ENCODE results near the gene PIK3C3.

The PIK3C3 gene

GRCh38 chr18:41954827-41955613 lies at the start of gene PIK3C3:
Gene PIK3C3, plus strand, starts transcription at chr18:41955234. Its CDS starts 58 bp downstream, at chr18:41955292.
- DNase-seq (ENCODE audit: low read depth): peak; percentile 97

GRCh38 chr18:41905786-41906527 lies 49.1 kb upstream of the PIK3C3 start:
- no peak for DNase-seq (ENCODE audit: low read depth)

DNA sequence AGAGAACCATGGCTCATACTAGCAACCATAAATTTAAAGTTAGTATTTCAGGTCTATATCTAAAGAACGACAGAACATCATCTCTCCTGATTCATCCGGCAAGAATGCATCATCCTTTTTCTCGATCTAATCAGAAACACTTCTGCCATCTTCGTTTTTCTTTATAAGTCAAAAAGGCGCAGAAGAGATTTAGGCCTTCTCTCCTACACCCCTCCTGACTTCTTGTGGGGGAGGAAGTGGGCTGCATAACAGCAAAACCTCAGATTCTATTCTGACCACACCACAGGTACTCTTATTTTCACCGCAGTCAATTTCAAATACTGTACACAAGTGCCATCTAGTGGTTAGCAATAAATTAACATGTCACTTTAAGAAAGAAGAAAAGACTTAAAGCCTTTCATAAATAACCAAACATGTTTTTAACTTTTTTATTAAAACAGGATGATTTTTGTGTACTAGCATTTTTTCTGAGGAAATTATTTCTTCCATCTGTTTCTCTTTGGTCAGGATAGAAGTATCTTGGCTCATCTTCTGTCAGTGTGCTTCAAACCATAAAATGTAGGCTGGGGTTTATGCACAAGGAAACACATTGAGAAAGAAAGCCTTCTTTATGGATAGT lies 48.4 kb upstream of the PIK3C3 start:
- DNase-seq (ENCODE audit: low read depth): no peak

- no peak for DNase-seq (ENCODE audit: low read depth)
These were observed 37.9 kb upstream of the PIK3C3 start for GRCh38 chr18:41917181-41917580.

DNA sequence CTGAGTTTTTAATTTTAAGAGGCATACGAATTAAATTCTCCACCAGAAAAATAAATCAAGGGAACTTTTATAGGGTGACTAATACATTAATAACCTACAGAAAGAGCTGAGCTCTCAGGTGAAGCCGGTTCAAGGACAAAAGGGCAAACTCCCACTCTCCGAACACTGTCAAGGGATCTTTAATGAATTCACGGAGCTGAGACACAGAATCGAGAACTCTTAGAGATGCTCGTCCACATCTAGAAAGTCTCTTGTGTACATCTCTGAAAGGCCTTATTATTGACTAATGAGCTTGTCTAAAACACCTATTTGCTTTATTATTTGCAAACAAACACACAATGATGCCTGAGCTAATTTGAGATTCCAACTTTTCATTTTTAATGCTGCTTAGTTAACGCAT lies 33.3 kb upstream of the PIK3C3 start:
- DNase-seq (ENCODE audit: low read depth): no peak

- DNase-seq (ENCODE audit: low read depth): no peak
These were observed 32.9 kb upstream of the PIK3C3 start for GRCh38 chr18:41922176-41922575.

DNA sequence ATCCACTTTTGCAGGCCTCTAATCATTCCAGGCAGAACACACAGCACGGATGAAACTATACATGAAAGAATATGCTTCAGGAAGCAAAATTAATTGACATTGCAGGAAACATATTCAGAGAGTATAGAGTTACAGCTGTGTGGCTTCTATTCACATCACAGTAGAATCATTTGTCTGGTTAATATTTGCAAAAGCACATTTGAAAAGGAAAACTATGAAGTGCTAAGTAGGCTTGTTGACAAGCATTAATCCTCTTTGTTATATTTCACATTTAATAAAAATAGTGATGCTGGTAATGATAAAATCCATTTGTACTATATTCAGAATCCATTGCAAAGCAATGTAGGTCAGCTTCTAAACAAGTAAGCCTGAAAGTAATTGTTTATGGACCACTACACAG lies 32.2 kb upstream of the PIK3C3 start:
- no peak for DNase-seq (ENCODE audit: low read depth)

GRCh38 chr18:41923446-41923845 lies 31.6 kb upstream of the PIK3C3 start:
- DNase-seq (ENCODE audit: low read depth): no peak

DNA sequence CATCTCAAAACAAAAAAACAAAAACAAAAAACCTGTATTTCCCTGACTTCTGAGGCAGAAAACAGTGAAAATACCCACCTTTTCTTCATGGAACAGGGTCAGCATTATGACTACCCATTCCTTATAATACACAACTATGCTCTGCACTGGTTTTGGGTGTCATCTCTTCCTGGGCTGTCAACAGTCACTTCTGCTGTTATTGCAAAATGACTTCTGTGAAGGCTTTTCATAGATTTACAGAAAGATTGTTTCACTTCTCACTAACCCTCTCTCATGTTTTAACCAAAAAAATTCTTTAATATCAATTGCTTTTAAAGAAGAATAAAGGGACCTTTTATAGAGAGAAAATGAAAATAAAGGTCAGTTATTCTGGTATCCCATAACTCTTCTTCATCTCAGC lies 26.5 kb upstream of the PIK3C3 start:
- no peak for DNase-seq (ENCODE audit: low read depth)

GRCh38 chr18:41932899-41933298 lies 22.1 kb upstream of the PIK3C3 start:
- DNase-seq (ENCODE audit: low read depth): no peak

DNA sequence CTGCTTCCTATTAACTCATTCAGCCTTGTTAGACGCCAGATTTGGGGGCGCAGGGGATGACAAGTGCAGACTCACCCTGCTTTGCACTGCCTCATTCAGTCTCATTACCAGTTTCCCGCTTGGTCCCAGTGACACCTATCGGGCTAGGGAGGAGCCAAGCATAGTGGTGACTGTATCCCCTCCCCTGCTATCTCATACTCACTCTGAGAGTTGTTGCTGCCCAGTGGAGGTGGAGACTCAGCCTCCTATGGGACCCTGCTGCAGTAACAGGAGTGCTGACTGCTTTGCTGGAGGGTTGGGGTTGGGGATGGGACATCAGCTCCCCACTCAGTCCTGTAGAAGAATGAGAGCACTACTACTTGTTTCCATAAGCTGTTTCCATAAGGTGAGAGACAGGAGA lies 21.3 kb upstream of the PIK3C3 start:
- DNase-seq (ENCODE audit: low read depth): no peak

DNA sequence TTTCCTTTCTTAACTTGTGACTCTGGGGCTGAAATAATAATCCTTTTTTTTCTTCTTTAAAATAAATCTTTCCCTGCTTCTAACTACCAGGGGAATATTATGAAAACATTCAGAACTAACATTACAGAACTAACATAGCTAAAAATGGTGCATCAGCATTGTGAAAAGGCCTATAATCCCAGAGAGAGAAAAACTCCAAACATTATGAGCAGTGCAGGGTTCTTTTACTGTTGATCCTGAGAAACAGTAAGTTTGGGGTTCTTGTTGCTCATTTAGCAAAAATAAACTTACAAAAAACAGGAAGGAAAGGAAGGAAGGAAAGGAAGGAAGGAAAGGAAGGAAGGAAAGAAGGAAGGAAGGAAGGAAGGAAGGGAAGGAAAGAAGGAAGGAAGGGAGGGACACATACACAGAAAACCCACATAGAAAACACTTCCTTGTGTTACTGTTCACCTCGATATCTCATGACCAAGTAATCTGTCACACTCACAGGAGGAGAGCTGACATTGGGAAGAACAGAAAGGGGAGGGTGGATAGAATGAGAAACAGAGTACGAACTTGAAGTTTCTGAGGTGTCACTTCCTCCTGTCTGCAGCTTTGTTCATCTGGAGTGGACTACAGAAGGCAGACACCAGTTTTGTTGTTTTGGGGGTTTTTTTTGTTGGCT lies 18.4 kb upstream of the PIK3C3 start:
- no peak for DNase-seq (ENCODE audit: low read depth)

DNA sequence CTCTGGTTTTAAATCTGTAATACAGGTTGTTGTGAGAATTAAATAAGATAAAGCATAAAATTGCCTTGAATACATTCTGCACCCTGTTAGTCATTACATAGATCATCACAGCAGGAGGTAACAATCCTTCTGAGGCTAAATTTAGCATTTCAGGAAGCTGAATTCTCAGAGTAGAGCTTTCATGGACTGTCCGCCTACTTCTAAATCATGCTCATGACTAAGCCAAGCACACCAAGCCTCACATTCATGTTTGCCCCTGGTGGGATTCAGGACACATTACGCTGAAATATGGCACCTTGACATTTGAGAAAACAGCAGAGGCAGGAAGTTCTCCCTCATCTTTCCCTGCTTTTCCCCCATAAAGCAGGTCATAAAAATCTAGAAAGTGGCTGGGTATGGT lies 16.6 kb upstream of the PIK3C3 start:
- no peak for DNase-seq (ENCODE audit: low read depth)

GRCh38 chr18:41939326-41939725 lies 15.7 kb upstream of the PIK3C3 start:
- DNase-seq (ENCODE audit: low read depth): no peak

GRCh38 chr18:41940506-41941215 lies 14.4 kb upstream of the PIK3C3 start:
- DNase-seq (ENCODE audit: low read depth): no peak

DNA sequence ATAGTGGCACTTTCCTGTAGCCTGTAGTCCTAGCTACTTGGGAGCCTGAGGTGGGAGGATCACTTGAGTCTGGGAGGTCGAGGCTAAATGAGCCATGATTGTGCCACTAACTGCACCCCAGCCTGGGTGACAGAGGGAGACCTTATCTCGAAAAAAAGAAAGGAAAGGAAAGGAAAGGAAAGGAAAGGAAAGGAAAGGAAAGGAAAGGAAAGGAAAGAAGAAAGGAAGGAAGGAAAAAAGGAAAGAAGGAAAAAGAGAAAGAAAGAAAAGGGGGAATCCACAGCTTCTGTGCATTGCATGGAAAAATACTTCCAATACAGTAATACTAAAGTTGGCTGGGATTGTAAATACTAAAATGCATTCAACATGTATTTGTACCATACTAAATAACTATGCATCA lies 12.8 kb upstream of the PIK3C3 start:
- DNase-seq (ENCODE audit: low read depth): no peak

DNA sequence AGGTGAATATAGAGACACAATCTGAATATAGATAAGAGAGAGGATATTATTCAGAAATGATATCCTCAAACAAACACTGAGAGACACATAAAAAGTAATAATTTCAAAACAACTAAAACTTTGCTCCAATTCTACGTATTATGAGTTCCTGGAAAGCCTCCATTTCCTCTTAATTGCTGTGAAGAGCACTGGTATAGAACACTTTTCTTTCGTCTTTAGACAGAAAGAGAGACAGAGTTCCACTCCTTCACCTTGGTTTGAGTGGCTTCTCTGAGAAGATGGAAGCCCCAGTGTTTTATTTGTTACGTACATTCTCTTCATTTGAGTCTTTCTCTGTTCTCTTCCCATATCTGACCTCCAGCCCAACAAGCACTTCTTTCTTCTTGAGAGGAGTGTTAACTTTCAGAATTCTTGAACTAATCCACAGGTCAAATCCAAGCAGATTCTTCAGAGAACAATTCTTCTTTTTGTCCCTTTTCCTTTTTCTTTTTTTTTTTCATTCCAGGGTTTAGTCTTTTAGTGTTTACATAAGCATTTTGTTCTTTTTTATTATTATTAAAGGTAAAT lies 6.4 kb upstream of the PIK3C3 start:
- no peak for DNase-seq (ENCODE audit: low read depth)

DNA sequence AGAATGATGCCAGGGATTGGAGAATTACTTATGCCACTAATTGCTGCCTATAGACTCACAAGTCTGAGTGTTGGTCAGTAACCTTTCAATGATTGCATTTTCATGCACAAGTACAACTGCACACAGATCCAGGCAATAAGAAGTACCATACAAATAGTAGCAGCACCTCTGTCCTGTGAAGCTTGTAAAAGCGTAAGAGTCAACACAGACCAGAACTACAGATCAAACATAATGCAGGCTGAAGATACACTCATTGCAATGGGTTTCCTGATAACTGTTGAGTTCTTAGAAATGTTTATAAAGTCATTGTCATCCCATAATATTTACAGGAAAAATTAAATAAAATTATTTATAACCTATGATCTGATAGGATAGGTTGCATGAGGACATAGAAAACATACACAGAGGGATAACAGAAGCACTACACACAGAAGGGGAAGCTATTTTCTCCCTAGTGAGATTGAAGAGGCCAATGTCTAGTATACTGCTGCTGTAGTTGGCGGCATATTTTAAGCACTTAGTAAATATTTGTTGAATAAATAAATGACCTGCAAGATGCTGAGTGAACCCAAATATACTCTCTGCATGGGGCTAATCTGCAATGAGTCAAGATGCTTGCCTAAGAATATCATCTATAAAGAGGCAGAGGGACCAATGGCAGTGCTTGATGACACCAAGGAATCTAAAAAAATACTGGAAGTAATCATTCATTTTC lies 5.7 kb upstream of the PIK3C3 start:
- DNase-seq (ENCODE audit: low read depth): no peak

- no peak for DNase-seq (ENCODE audit: low read depth)
These were observed 654 bp downstream of the PIK3C3 start for GRCh38 chr18:41955688-41956087.

- DNase-seq (ENCODE audit: low read depth): no peak
These were observed 4.0 kb downstream of the PIK3C3 start for GRCh38 chr18:41959045-41959444.

Data from activated T-cell treated with anti-CD3 and anti-CD28 coated beads for 1 hour (primary cell).